ENCODE results near the gene CAMK1D.
A peak's percentile ranks its signal among the peaks of the same experiment; 100 is the strongest.
"Not testable (repeated sequence)": the region's sequence is repeated elsewhere in the genome, so short reads cannot be mapped to it uniquely, and the experiment has no call there.

CAMK1D gene

DNA sequence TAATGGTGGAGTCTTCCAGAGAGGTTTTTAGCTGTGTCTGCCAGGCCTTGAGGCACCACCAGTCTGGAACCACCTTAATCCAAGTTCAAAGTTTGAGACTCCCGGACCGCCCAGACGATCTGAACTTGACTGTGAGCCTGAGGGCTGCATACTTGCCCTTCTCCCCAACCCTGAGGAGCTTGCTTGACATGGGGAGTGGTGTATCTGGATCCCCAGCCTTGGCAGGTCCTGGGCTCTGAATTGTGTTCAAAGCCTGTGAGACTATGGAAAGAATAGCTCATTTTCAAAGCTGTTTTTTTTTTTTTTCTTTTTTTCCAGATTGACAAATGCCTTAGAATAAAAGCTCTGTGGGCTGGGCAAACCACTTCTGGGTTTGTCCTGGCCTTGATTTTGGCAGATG lies 22.3 kb upstream of the CAMK1D start:
- no peak for ATAC-seq
- TF ChIP-seq ESRRG (CRISPR knock-in tag; IDR thresholded peaks at IDR 0.05) (no peak), ISL1 (CRISPR knock-in tag; IDR thresholded peaks at IDR 0.05) (no peak), ZFP30 (CRISPR knock-in tag; IDR thresholded peaks at IDR 0.05) (no peak), ZNF8 (CRISPR knock-in tag; IDR thresholded peaks at IDR 0.05) (no peak), TOX (CRISPR knock-in tag; IDR thresholded peaks at IDR 0.05; ENCODE audit: borderline replicate concordance) (no peak), CSDC2 (CRISPR knock-in tag; IDR thresholded peaks at IDR 0.05) (no peak), POU6F1 (CRISPR knock-in tag; IDR thresholded peaks at IDR 0.05; ENCODE audit: borderline replicate concordance, low read depth) (no peak), PPARA (CRISPR knock-in tag; IDR thresholded peaks at IDR 0.05; ENCODE audit: borderline replicate concordance) (no peak), OSR1 (CRISPR knock-in tag; IDR thresholded peaks at IDR 0.05) (no peak), GLIS3 (CRISPR knock-in tag; IDR thresholded peaks at IDR 0.05) (no peak)

GRCh38 chr10:12327476-12327875 lies 21.9 kb upstream of the CAMK1D start:
- no peak for ATAC-seq
- no peak for TF ChIP-seq TCF4 (CRISPR knock-in tag; IDR thresholded peaks at IDR 0.05; ENCODE audit: borderline replicate concordance)
- TF ChIP-seq ZFP3 (CRISPR knock-in tag; IDR thresholded peaks at IDR 0.05), result no peak

GRCh38 chr10:12328312-12328711 lies 21.0 kb upstream of the CAMK1D start:
- ATAC-seq, result not testable (repeated sequence)

DNA sequence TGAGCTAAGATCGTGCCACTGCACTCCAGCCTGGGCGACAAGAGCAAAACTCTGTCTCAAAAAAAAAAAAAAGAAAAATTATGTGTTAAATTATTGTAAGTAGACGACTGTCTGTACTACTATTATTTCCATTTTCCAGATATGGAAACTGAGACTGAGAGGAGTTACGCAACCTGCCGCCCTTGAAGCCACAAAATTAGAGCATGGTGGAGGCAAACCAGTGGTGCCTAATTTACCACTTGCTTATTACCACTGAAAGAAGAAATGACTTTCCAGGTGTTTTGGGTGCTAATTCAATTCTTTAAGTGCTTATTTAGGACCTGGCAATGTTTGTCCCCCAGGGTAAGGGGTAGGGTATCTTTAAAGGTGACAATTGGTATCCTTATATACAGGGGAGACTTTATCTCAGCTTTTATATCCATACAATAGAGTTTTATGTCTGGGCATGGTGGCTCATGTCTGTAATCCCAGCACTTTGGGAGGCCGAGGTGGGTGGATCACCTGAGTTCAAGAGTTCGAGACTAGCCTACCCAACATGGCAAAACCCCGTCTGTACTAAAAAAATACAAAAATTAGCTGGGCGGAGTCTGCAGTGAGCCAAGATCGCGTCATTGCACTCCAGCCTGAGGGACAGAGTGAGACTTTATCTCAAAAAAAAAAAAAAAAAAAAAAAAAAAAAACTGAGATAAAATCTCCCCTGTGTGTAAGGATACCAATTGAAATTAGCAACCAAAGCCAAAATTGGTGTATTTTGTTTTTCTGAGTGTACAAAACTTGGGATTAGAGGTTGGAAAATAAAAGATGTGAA lies 16.6 kb upstream of the CAMK1D start:
- no peak for TF ChIP-seq ZNF70 (CRISPR knock-in tag; IDR thresholded peaks at IDR 0.05)
- TF ChIP-seq ARNTL (CRISPR knock-in tag; IDR thresholded peaks at IDR 0.05; ENCODE audit: borderline replicate concordance, low read depth), result no peak
- no peak for TF ChIP-seq ESRRG (CRISPR knock-in tag; IDR thresholded peaks at IDR 0.05)
- no peak for TF ChIP-seq ZFP30 (CRISPR knock-in tag; IDR thresholded peaks at IDR 0.05)
- TF ChIP-seq POU6F1 (CRISPR knock-in tag; IDR thresholded peaks at IDR 0.05; ENCODE audit: borderline replicate concordance, low read depth), result no peak
- no peak for TF ChIP-seq ZNF565 (CRISPR knock-in tag; conservative IDR thresholded peaks at IDR 0.05; ENCODE audit: low read depth)
- TF ChIP-seq ZNF8 (CRISPR knock-in tag; IDR thresholded peaks at IDR 0.05), result no peak
- TF ChIP-seq ZC3H10 (CRISPR knock-in tag; IDR thresholded peaks at IDR 0.05), result no peak
- TF ChIP-seq, protein P1, sequence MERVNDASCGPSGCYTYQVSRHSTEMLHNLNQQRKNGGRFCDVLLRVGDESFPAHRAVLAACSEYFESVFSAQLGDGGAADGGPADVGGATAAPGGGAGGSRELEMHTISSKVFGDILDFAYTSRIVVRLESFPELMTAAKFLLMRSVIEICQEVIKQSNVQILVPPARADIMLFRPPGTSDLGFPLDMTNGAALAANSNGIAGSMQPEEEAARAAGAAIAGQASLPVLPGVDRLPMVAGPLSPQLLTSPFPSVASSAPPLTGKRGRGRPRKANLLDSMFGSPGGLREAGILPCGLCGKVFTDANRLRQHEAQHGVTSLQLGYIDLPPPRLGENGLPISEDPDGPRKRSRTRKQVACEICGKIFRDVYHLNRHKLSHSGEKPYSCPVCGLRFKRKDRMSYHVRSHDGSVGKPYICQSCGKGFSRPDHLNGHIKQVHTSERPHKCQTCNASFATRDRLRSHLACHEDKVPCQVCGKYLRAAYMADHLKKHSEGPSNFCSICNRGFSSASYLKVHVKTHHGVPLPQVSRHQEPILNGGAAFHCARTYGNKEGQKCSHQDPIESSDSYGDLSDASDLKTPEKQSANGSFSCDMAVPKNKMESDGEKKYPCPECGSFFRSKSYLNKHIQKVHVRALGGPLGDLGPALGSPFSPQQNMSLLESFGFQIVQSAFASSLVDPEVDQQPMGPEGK (CRISPR knock-in tag; IDR thresholded peaks at IDR 0.05; ENCODE audit: borderline replicate concordance), result no peak
- TF ChIP-seq TCF4 (CRISPR knock-in tag; IDR thresholded peaks at IDR 0.05; ENCODE audit: borderline replicate concordance), result no peak
- no peak for TF ChIP-seq BACH2 (CRISPR knock-in tag; IDR thresholded peaks at IDR 0.05; ENCODE audit: borderline replicate concordance)
- no peak for TF ChIP-seq RARB (CRISPR knock-in tag; IDR thresholded peaks at IDR 0.05)
- TF ChIP-seq SNAI2 (CRISPR knock-in tag; IDR thresholded peaks at IDR 0.05), result no peak
- TF ChIP-seq, protein P2, sequence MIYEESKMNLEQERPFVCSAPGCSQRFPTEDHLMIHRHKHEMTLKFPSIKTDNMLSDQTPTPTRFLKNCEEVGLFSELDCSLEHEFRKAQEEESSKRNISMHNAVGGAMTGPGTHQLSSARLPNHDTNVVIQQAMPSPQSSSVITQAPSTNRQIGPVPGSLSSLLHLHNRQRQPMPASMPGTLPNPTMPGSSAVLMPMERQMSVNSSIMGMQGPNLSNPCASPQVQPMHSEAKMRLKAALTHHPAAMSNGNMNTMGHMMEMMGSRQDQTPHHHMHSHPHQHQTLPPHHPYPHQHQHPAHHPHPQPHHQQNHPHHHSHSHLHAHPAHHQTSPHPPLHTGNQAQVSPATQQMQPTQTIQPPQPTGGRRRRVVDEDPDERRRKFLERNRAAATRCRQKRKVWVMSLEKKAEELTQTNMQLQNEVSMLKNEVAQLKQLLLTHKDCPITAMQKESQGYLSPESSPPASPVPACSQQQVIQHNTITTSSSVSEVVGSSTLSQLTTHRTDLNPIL (CRISPR knock-in tag; IDR thresholded peaks at IDR 0.05; ENCODE audit: low read depth), result no peak
- no peak for TF ChIP-seq CSDC2 (CRISPR knock-in tag; IDR thresholded peaks at IDR 0.05)
- TF ChIP-seq ISL1 (CRISPR knock-in tag; IDR thresholded peaks at IDR 0.05), result no peak
- TF ChIP-seq PPARA (CRISPR knock-in tag; IDR thresholded peaks at IDR 0.05; ENCODE audit: borderline replicate concordance), result no peak
- ATAC-seq, result peak; percentile 7; the same call in 2 of the 3 replicates

Measured in SK-N-SH treated with all-trans-retinoic acid at 6 μM for 48 hours (cell line).